Esophagus muscularis mucosa (tissue), 4 donors: ENCODE measurements around the gene FZD10.

Experiments
- CTCF ChIP-seq, 3 experiments: fragments of 200-600 bp in 2 of 3; fragments of 450-650 bp in 1 of 3; sonication (generic) in 2 of 3; IDR thresholded peaks; one replicate each; pipeline ENCODE4 v1.5.1; 2017 to 2019; ENCODE audit warnings: antibody characterized with exemption in 3 of 3, mild to moderate bottlenecking in 2 of 3, moderate library complexity in 1 of 3
- EP300 ChIP-seq: sonication (generic); formaldehyde crosslinking; IDR thresholded peaks from one replicate; pipeline ENCODE4 v1.6.1; 2017; ENCODE audit warnings: antibody characterized with exemption
- POLR2AphosphoS5 ChIP-seq, 2 donors: sonication (generic); formaldehyde crosslinking; IDR thresholded peaks; one replicate each; pipeline ENCODE4 v1.6.1; 2017; ENCODE audit warnings: antibody characterized with exemption in 2 of 2

- TF ChIP-seq POLR2AphosphoS5 (IDR thresholded peaks at IDR 0.05) (no peak), CTCF (IDR thresholded peaks at IDR 0.05) (no peak), EP300 (no peak)
Observed at GRCh38 chr12:130143136-130143535, 19.1 kb upstream of the FZD10 start.
